NCI-H2107 treated with DMSO at 0.1 percent for 48 hours (cell line): Measurements from ENCODE around the gene PNPO.
A peak's percentile ranks its signal among the peaks of the same experiment; 100 is the strongest.

ENCODE experiments used
- DNase-seq: peaks from one replicate; lab custom pipeline; 2025; ENCODE audit not compliant: unreplicated experiment; lab: John Stamatoyannopoulos, UW

The PNPO gene

GRCh38 chr17:47948706-47949196, 7.4 kb downstream of the PNPO start:
- no peak for DNase-seq

- DNase-seq = peak; percentile 73
These were observed 7.9 kb downstream of the PNPO start for GRCh38 chr17:47949197-47949759.

- no peak for DNase-seq
These were observed 8.6 kb downstream of the PNPO start for GRCh38 chr17:47949946-47950345.

GRCh38 chr17:47950448-47950847, 9.1 kb downstream of the PNPO start:
- DNase-seq = no peak

- DNase-seq = no peak
These were observed 11.0 kb downstream of the PNPO start for GRCh38 chr17:47952171-47953021.

- no peak for DNase-seq
These were observed 12.5 kb downstream of the PNPO start for GRCh38 chr17:47953909-47954308.

- DNase-seq = no peak
These were observed 14.4 kb downstream of the PNPO start for GRCh38 chr17:47955497-47956461.

GRCh38 chr17:47956791-47957590, 15.6 kb downstream of the PNPO start:
- no peak for DNase-seq

- peak; percentile 94 for DNase-seq
These were observed 16.5 kb downstream of the PNPO start, which contains the start of gene PRR15L for GRCh38 chr17:47957591-47958490. PRR15L (minus strand) TSS chr17:47957883; CDS start chr17:47953234, 4,649 bp downstream.

- peak; percentile 96 for DNase-seq
These were observed 18.7 kb downstream of the PNPO start for GRCh38 chr17:47959825-47960655.

- no peak for DNase-seq
These were observed 20.0 kb downstream of the PNPO start for GRCh38 chr17:47961406-47961805.

GRCh38 chr17:47962901-47963300, 21.5 kb downstream of the PNPO start:
- no peak for DNase-seq

- no peak for DNase-seq
These were observed 23.5 kb downstream of the PNPO start for GRCh38 chr17:47964856-47965255.

- no peak for DNase-seq
These were observed 24.7 kb downstream of the PNPO start for GRCh38 chr17:47966079-47966519.

- DNase-seq = no peak
These were observed 26.4 kb downstream of the PNPO start for GRCh38 chr17:47967607-47968252.

GRCh38 chr17:47968836-47969235, 27.5 kb downstream of the PNPO start:
- no peak for DNase-seq

GRCh38 chr17:47969930-47970724, 28.8 kb downstream of the PNPO start:
- no peak for DNase-seq
